ENCODE data around the gene SLC43A3.

SLC43A3 gene

DNA sequence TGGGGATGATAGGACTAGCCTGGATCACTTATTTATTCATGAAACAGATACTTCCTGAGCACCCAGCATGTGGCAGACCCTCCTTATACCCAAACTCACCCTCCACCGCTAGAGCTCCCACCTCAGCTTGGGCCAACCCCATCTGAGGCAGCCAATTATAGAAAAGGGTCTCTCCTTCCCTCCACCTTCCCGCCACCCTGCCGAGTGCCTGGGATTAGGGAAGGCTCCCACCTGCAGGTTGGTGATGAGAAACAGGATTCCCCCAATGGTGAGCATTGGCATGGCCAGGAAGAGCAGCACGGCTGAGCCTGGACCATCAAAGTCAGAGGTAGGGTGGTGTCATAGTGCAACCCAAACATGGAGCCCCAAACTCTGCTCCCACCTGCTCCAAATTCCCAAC, 5.9 kb downstream of the SLC43A3 start:
- TF ChIP-seq CTCF (IDR thresholded peaks at IDR 0.05; ENCODE audit: extremely low read depth, missing control alignments) = no peak

GRCh38 chr11:57419146-57419545, 7.8 kb downstream of the SLC43A3 start:
- no peak for TF ChIP-seq CTCF (IDR thresholded peaks at IDR 0.05; ENCODE audit: extremely low read depth, missing control alignments)
- no peak for DNase-seq (ENCODE audit: low spot score)

More for the DNA sequence above, 5.9 kb downstream of the SLC43A3 start:
- DNase-seq (ENCODE audit: low spot score) = no peak

DNA sequence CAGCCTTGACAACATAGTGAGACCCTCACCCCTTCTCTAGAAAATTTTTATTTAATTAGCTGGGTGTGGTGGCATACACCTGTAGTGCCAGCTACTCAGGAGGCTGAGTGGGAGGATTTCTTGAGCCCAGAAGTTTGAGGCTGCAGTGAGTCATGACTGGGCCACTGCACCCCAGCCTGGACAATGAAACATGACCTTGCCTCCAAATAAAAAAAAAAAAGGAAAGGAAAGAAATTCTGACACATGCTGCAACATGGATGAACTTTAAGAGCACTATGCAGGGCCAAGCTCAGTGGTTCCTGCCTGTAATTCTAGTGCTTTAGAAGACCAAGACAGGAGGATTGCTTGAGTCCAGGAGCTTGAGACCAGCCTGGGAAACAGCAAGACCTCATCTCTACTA, 8.8 kb downstream of the SLC43A3 start:
- TF ChIP-seq CTCF (IDR thresholded peaks at IDR 0.05; ENCODE audit: extremely low read depth, missing control alignments) = no peak

GRCh38 chr11:57417056-57417455, 9.9 kb downstream of the SLC43A3 start:
- TF ChIP-seq CTCF (IDR thresholded peaks at IDR 0.05; ENCODE audit: extremely low read depth, missing control alignments) = no peak
- no peak for DNase-seq (ENCODE audit: low spot score)

More for the DNA sequence above, 8.8 kb downstream of the SLC43A3 start:
- DNase-seq (ENCODE audit: low spot score) = no peak

GRCh38 chr11:57416436-57416835, 10.5 kb downstream of the SLC43A3 start:
- no peak for DNase-seq (ENCODE audit: low spot score)
- no peak for TF ChIP-seq CTCF (IDR thresholded peaks at IDR 0.05; ENCODE audit: extremely low read depth, missing control alignments)

- no peak for DNase-seq (ENCODE audit: low spot score)
- no peak for TF ChIP-seq CTCF (IDR thresholded peaks at IDR 0.05; ENCODE audit: extremely low read depth, missing control alignments)
Observed at GRCh38 chr11:57414612-57415212, 12.2 kb downstream of the SLC43A3 start.

GRCh38 chr11:57413681-57414080, 13.2 kb downstream of the SLC43A3 start:
- no peak for TF ChIP-seq CTCF (IDR thresholded peaks at IDR 0.05; ENCODE audit: extremely low read depth, missing control alignments)
- DNase-seq (ENCODE audit: low spot score) = no peak
